Thyroid gland (tissue), 4 donors: ENCODE measurements around the gene ZC3H7B.

Experiments used
- CTCF ChIP-seq, 6 experiments: fragments of 200-600 bp in 3 of 6; fragments of 450-650 bp in 3 of 6; sonication (generic) in 3 of 6; IDR thresholded peaks; one replicate each; pipeline ENCODE4 v1.5.1; 2016 to 2019; ENCODE audit warnings: antibody characterized with exemption in 6 of 6, mild to moderate bottlenecking in 2 of 6, inconsistent platforms in 1 of 6, moderate library complexity in 1 of 6
- POLR2A ChIP-seq, 2 donors: fragments of 450-650 bp; IDR thresholded peaks; one replicate each; pipeline ENCODE4 v1.6.1; 2017; ENCODE audit warnings: antibody characterized with exemption in 2 of 2, mild to moderate bottlenecking in 2 of 2, moderate library complexity in 1 of 2

- TF ChIP-seq CTCF (IDR thresholded peaks at IDR 0.05), result no peak
- no peak for TF ChIP-seq POLR2A (IDR thresholded peaks at IDR 0.05)
These were observed 36.9 kb upstream of the ZC3H7B start for GRCh38 chr22:41264408-41264941.
